PC-3 (cell line): Measurements from ENCODE around the gene WNT4. TPM values are rescaled to one million over a fixed set of nuclear protein-coding genes. Genes with fewer than 3 reads are reported as not detected.

Experiments
- ATAC-seq: fragments of 200-7000 bp; cut with Tn5 transposase; 2 replicates; pipeline ENCODE4 v1.9.1; 2020; ENCODE audit warnings: mild to moderate bottlenecking, moderate library complexity
- BruUV-seq: library from RNA; stranded (reverse); fragments of 400-500 nt; replicated peaks from 2 replicates; lab custom pipeline; 2021; lab: Mats Ljungman, UMichigan
- CTCF ChIA-PET: fragments of 300-600 bp; sonication (Branson Sonifier 250); formaldehyde crosslinking; loops from one replicate; lab custom pipeline; 2022; ENCODE audit warnings: antibody characterized with exemption; lab: Charles Lee
- POLR2A ChIA-PET: fragments of 300-600 bp; sonication (Branson Sonifier 250); formaldehyde crosslinking; loops from one replicate; lab custom pipeline; 2022; ENCODE audit warnings: antibody characterized with exemption; ENCODE audit not compliant: unreplicated experiment; lab: Charles Lee
- DNase-seq: peaks from one replicate; pipeline ENCODE4 v3.0.0-alpha.2; 2015
- H2AFZ ChIP-seq: fragments of 300-600 bp; sonication (generic); 2 replicates; pipeline ENCODE4 v1.6.0; 2016; ENCODE audit warnings: antibody characterized with exemption, low read length
- H3F3A ChIP-seq: fragments of 300-600 bp; sonication (generic); one replicate; pipeline ENCODE4 v1.6.0; 2017; ENCODE audit warnings: antibody characterized with exemption, low read length, control low read depth, mild to moderate bottlenecking; ENCODE audit not compliant: unreplicated experiment
- H3K27ac ChIP-seq: fragments of 300-600 bp; sonication (generic); 2 replicates; pipeline ENCODE4 v1.5.1; 2016; ENCODE audit warnings: mild to moderate bottlenecking, low read length
- H3K27me3 ChIP-seq: fragments of 300-600 bp; sonication (generic); 2 replicates; pipeline ENCODE4 v1.6.1; 2016; ENCODE audit warnings: low read length, mixed read lengths
- H3K36me3 ChIP-seq: fragments of 300-600 bp; sonication (generic); 2 replicates; pipeline ENCODE4 v1.6.1; 2016; ENCODE audit warnings: low read depth, mixed run types, low read length, mixed read lengths
- H3K4me1 ChIP-seq: fragments of 300-600 bp; sonication (generic); 2 replicates; pipeline ENCODE4 v1.5.1; 2016; ENCODE audit warnings: low read length; ENCODE audit not compliant: insufficient read depth
- H3K4me2 ChIP-seq: fragments of 300-600 bp; sonication (generic); 2 replicates; pipeline ENCODE4 v1.6.0; 2016; ENCODE audit warnings: low read length
- H3K4me3 ChIP-seq: fragments of 300-600 bp; sonication (generic); 2 replicates; pipeline ENCODE4 v1.5.1; 2016; ENCODE audit warnings: mild to moderate bottlenecking, low read length, mixed read lengths
- H3K79me2 ChIP-seq: fragments of 300-600 bp; sonication (generic); 2 replicates; pipeline ENCODE4 v1.6.1; 2017; ENCODE audit warnings: low read length, mixed read lengths
- H3K9ac ChIP-seq: fragments of 300-600 bp; sonication (generic); 2 replicates; pipeline ENCODE4 v1.6.0; 2016; ENCODE audit warnings: mild to moderate bottlenecking, low read length
- H3K9me2 ChIP-seq: fragments of 300-600 bp; sonication (generic); replicated peaks from 2 replicates; pipeline ENCODE4 v1.6.1; 2016; ENCODE audit warnings: mixed run types, low read length, mixed read lengths
- H3K9me3 ChIP-seq: fragments of 300-600 bp; sonication (generic); 2 replicates; pipeline ENCODE4 v1.6.1; 2016; ENCODE audit warnings: low read length, mixed read lengths
- H4K20me1 ChIP-seq: fragments of 300-600 bp; sonication (generic); 2 replicates; pipeline ENCODE4 v1.6.1; 2016; ENCODE audit warnings: low read length, mixed read lengths
- EZH2 ChIP-seq: fragments of 300-600 bp; sonication (generic); IDR thresholded peaks from one replicate; pipeline ENCODE4 v1.6.1; 2017; ENCODE audit warnings: antibody characterized with exemption, mild to moderate bottlenecking, low read length; ENCODE audit not compliant: unreplicated experiment
- EZH2phosphoT487 ChIP-seq: fragments of 300-600 bp; sonication (generic); IDR thresholded peaks from 2 replicates; pipeline ENCODE4 v1.6.1; 2018; ENCODE audit warnings: mild to moderate bottlenecking, antibody characterized with exemption, low read length, borderline replicate concordance
- intact Hi-C: fragments of 100-400 bp; cut with micrococcal nuclease; formaldehyde crosslinking; loops from 2 replicates; pipeline ENCODE4 v1.9.0; 2023
- total RNA-seq: library from RNA; depleted of rRNA; stranded (reverse); fragments of >200 nt; gene quantifications from 2 replicates; pipeline ENCODE4 v1.2.3, GENCODE V29; 2014
- TF ChIP-seq, protein P1 (sequence below): fragments of 300-600 bp; sonication (generic); conservative IDR thresholded peaks from 2 replicates; pipeline ENCODE4 v1.5.1; 2017; ENCODE audit warnings: antibody characterized with exemption, low read depth, mild to moderate bottlenecking, low read length

The WNT4 gene
- total RNA-seq, 1 experiment from 2014 or later = 0.51 TPM

DNA sequence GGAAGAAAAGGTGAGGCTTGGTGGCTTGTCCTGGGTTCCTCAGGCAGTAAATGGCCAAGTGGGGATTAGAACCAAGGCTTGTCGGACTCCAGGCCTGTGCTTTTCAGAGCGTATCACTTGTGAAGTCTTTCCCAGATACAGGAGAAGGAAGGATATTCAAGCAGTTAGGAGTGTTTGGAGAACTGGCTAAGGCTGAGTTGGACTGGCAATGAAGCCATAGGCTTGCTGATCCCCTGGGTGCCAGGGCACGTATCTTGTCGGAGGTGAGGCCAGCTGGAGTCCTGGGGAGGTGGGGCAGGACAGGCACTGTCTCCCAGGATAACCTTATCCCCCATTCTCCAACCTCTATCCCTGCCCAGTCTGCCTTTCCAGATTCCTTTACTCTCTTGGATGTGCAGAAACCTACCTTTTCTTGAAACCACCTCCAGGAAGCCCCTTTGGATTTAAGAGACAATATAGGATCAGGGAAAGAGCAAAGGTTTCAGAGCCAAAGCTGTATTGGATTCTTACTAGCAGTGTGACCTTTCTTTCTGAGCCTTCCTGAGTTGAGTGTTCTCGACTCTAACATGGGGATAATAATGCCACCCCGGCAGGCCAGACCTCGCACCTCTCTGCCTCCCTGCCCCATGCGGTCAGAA, 18.2 kb downstream of the WNT4 start:
- no peak for DNase-seq
- Histone ChIP-seq H3K27me3 (no peaks in the 10 kb centered on the region), H3K27ac (no peak overlapping the region), H3K4me1 (no peaks in the 10 kb centered on the region), H3K79me2 (no peaks in the 10 kb centered on the region), H3K4me2 (no peak overlapping the region), H3K36me3 (no peaks in the 10 kb centered on the region), H4K20me1 (no peaks in the 10 kb centered on the region), H2AFZ (no peak overlapping the region), H3F3A (no peaks in the 10 kb centered on the region), H3K9ac (no peak overlapping the region), H3K9me2 (no peaks in the 10 kb centered on the region), H3K4me3 (no peak overlapping the region), H3K9me3 (no peaks in the 10 kb centered on the region)
- ATAC-seq = no peak
- POLR2A ChIA-PET = no interaction called here
- CTCF ChIA-PET = no interaction called here
- BruUV-seq = no TSS peak
- TF ChIP-seq EZH2phosphoT487 = no peak
- TF ChIP-seq EZH2 = no peak
- TF ChIP-seq, protein P1, sequence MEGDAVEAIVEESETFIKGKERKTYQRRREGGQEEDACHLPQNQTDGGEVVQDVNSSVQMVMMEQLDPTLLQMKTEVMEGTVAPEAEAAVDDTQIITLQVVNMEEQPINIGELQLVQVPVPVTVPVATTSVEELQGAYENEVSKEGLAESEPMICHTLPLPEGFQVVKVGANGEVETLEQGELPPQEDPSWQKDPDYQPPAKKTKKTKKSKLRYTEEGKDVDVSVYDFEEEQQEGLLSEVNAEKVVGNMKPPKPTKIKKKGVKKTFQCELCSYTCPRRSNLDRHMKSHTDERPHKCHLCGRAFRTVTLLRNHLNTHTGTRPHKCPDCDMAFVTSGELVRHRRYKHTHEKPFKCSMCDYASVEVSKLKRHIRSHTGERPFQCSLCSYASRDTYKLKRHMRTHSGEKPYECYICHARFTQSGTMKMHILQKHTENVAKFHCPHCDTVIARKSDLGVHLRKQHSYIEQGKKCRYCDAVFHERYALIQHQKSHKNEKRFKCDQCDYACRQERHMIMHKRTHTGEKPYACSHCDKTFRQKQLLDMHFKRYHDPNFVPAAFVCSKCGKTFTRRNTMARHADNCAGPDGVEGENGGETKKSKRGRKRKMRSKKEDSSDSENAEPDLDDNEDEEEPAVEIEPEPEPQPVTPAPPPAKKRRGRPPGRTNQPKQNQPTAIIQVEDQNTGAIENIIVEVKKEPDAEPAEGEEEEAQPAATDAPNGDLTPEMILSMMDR = no peak
- intact Hi-C loops = no loop called here

DNA sequence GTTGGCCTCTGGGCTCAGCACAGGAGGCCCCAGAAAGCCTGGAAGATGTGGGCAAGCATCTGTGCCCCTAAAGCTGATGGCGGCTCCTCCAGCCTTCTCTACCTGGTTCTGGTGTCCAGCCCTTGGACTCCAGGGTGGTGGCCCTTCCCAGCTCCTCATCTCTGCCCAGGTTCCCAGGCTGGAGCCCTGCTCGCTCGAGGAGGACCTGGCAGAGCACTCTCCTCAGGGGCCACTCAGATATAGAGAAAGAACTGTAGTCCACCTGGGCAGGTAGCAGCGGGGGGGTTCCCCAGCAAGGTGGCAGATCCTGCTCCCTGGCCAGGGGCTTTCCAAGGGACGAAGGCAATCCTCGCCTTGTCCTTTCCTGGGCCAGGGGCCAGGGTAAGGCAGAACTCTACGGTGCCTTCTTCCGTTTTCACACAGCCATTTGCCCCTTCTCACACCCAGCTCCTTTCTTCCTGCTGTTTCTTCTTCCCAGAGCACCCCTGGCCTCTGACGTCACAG, 18.9 kb downstream of the WNT4 start:
- no peaks in the 10 kb centered on the region for H3K36me3 ChIP-seq
- TF ChIP-seq EZH2 = no peak
- TF ChIP-seq EZH2phosphoT487 = no peak
- TF ChIP-seq, protein P1 = no peak
- H3F3A ChIP-seq = no peaks in the 10 kb centered on the region
- H2AFZ ChIP-seq = no peak overlapping the region
- no peak overlapping the region for H3K4me2 ChIP-seq
- intact Hi-C loops = no loop called here
- no peaks in the 10 kb centered on the region for H3K4me1 ChIP-seq
- no peak overlapping the region for H3K9ac ChIP-seq
- POLR2A ChIA-PET = interaction anchor here (0.6 kb wide), 1 partner anchor 322 kb away, joined by 7 read pairs; no protein-coding TSS in a partner anchor
- H3K79me2 ChIP-seq = no peaks in the 10 kb centered on the region
- no peaks in the 10 kb centered on the region for H4K20me1 ChIP-seq
- no peaks in the 10 kb centered on the region for H3K9me2 ChIP-seq
- H3K27ac ChIP-seq = no peak overlapping the region
- no peaks in the 10 kb centered on the region for H3K9me3 ChIP-seq
- H3K27me3 ChIP-seq = no peaks in the 10 kb centered on the region
- BruUV-seq = no TSS peak
- CTCF ChIA-PET = no interaction called here
- H3K4me3 ChIP-seq = no peak overlapping the region
- ATAC-seq = no peak
- DNase-seq = no peak

DNA sequence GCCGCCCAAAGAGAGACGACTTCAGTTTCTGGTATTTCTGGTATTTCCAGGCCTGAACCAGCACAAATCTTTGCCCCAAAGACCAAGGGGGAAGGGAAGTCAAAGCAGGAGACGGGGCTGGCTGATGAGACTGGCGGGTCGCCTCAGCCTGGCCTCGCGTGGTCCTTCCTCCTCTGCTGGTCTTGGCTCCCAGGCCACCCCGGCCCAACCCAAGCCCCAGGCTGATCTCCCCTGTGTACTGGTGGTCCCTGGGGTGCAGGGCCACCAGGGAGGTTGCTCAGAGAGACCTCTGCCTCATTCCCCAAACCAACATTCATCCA, 19.9 kb downstream of the WNT4 start:
- no peak overlapping the region for H3K4me2 ChIP-seq
- H2AFZ ChIP-seq = no peak overlapping the region
- no peaks in the 10 kb centered on the region for H4K20me1 ChIP-seq
- no peaks in the 10 kb centered on the region for H3K79me2 ChIP-seq
- DNase-seq (no peak), ATAC-seq (no peak)
- no peaks in the 10 kb centered on the region for H3K27me3 ChIP-seq
- intact Hi-C loops = no loop called here
- no peaks in the 10 kb centered on the region for H3F3A ChIP-seq
- POLR2A ChIA-PET = no interaction called here
- H3K9ac ChIP-seq = no peak overlapping the region
- H3K9me2 ChIP-seq = no peaks in the 10 kb centered on the region
- no peaks in the 10 kb centered on the region for H3K36me3 ChIP-seq
- TF ChIP-seq, protein P1 = no peak
- no peak for TF ChIP-seq EZH2
- no peak for TF ChIP-seq EZH2phosphoT487
- CTCF ChIA-PET = no interaction called here
- BruUV-seq = no TSS peak
- H3K27ac ChIP-seq = no peak overlapping the region
- H3K9me3 ChIP-seq = no peaks in the 10 kb centered on the region
- no peak overlapping the region for H3K4me3 ChIP-seq
- H3K4me1 ChIP-seq = no peaks in the 10 kb centered on the region
